Gastroesophageal sphincter (tissue), 4 donors: ENCODE data around the gene TFB1M. TPM values are rescaled to one million over a fixed set of nuclear protein-coding genes. Genes with fewer than 3 reads are reported as not detected.
A peak's percentile ranks its signal among the peaks of the same experiment; 100 is the strongest.

ENCODE experiments used
- ATAC-seq: fragments of 150-250 bp; one replicate; pipeline ENCODE4 v1.9.1; 2016; ENCODE audit warnings: mild to moderate bottlenecking, moderate library complexity
- H3K27ac ChIP-seq, 4 donors: fragments of 200-600 bp; sonication (generic) in 3 of 4; 1 replicate in 3 of 4; 2 replicates in 1 of 4; pipeline ENCODE4 v1.5.1; 2016 to 2019
- H3K27me3 ChIP-seq: fragments of 200-600 bp; sonication (generic); one replicate; pipeline ENCODE4 v1.5.1; 2019
- H3K36me3 ChIP-seq, 2 donors: fragments of 200-600 bp; sonication (generic); one replicate each; pipeline ENCODE4 v1.5.1; 2019; ENCODE audit warnings: control low read depth in 1 of 2
- H3K4me1 ChIP-seq, 3 donors: fragments of 200-600 bp; sonication (generic); 1 replicate in 2 of 3; 2 replicates in 1 of 3; pipeline ENCODE4 v1.5.1; 2016 to 2019; ENCODE audit warnings: control low read depth in 2 of 3
- H3K4me3 ChIP-seq, 2 donors: fragments of 200-600 bp; sonication (generic); one replicate each; pipeline ENCODE4 v1.5.1; 2019; ENCODE audit warnings: mild to moderate bottlenecking in 1 of 2, moderate library complexity in 1 of 2
- H3K9me3 ChIP-seq, 3 donors: fragments of 200-600 bp; sonication (generic); one replicate each; pipeline ENCODE4 v1.5.1; 2017 to 2019; ENCODE audit warnings: control low read depth in 2 of 3
- CTCF ChIP-seq, 4 experiments: fragments of 200-600 bp in 2 of 4; fragments of 450-650 bp in 2 of 4; sonication (generic) in 1 of 4; IDR thresholded peaks; one replicate each; pipeline ENCODE4 v1.5.1; 2017 to 2019; ENCODE audit warnings: antibody characterized with exemption in 4 of 4, mild to moderate bottlenecking in 2 of 4, moderate library complexity in 2 of 4
- EP300 ChIP-seq: sonication (generic); formaldehyde crosslinking; IDR thresholded peaks from one replicate; pipeline ENCODE4 v1.6.1; 2017; ENCODE audit warnings: antibody characterized with exemption, mild to moderate bottlenecking
- POLR2A ChIP-seq, 2 donors: fragments of 450-650 bp; IDR thresholded peaks; one replicate each; pipeline ENCODE4 v1.6.1; 2017; ENCODE audit warnings: antibody characterized with exemption in 2 of 2, mild to moderate bottlenecking in 2 of 2, moderate library complexity in 1 of 2
- POLR2AphosphoS5 ChIP-seq: sonication (generic); formaldehyde crosslinking; IDR thresholded peaks from one replicate; pipeline ENCODE4 v1.6.1; 2017; ENCODE audit warnings: antibody characterized with exemption
- WGBS, 2 donors: methylation state at CpG; one replicate each; pipeline ENCODE4 v1.1.5; 2018; ENCODE audit warnings: low coverage in 1 of 2; 5-methylcytosine and 5-hydroxymethylcytosine counted together
- total RNA-seq, 4 donors: library from RNA; depleted of rRNA; stranded (reverse); fragments of >200 nt; gene quantifications; one replicate each; pipeline ENCODE4 v1.1.0, GENCODE V29; 2016

TFB1M gene
- total RNA-seq, 4 donors from 2014 or later: 6.7 to 16.4 (median 12.5) TPM

- H3K27ac ChIP-seq: peak overlapping the region in 3 of 4 donors; percentile 58 to 72 (median 64)
- peak; percentile 20 for ATAC-seq
- WGBS, 2 donors: 16 to 35% methylated on average over 5 to 7 of the region's 10 CpGs
- no peaks in the 10 kb centered on the region for H3K9me3 ChIP-seq
- no peak overlapping the region for H3K4me3 ChIP-seq
- peaks cover 0 to 8% of the 10 kb centered on the region in 2 donors for H3K36me3 ChIP-seq
- no peaks in the 10 kb centered on the region for H3K27me3 ChIP-seq
- TF ChIP-seq CTCF (IDR thresholded peaks at IDR 0.05) (no peak), POLR2A (IDR thresholded peaks at IDR 0.05) (no peak), EP300 (no peak), POLR2AphosphoS5 (no peak)
- H3K4me1 ChIP-seq: peaks cover 20 to 50% (median 21%) of the 10 kb centered on the region in 3 donors
Measured at GRCh38 chr6:155275808-155276480, 38.3 kb downstream of the TFB1M start.

GRCh38 chr6:155274533-155274932, 39.8 kb downstream of the TFB1M start:
- no peaks in the 10 kb centered on the region for H3K27me3 ChIP-seq
- whole genome bisulfite sequencing, 2 donors: 38 to 44% methylated on average over 1 of the region's 1 CpG
- H3K36me3 ChIP-seq: no peaks in the 10 kb centered on the region
- ATAC-seq: peak; percentile 46
- no peaks in the 10 kb centered on the region for H3K9me3 ChIP-seq
- TF ChIP-seq POLR2A (IDR thresholded peaks at IDR 0.05): no peak
- no peak for TF ChIP-seq EP300
- no peak for TF ChIP-seq POLR2AphosphoS5
- TF ChIP-seq CTCF (IDR thresholded peaks at IDR 0.05): no peak
- H3K4me3 ChIP-seq: no peak overlapping the region
- peak overlapping the region; percentile 21 to 73 (median 66) for H3K27ac ChIP-seq
- H3K4me1 ChIP-seq: peaks cover 20 to 50% (median 21%) of the 10 kb centered on the region in 3 donors

- Histone ChIP-seq H3K4me1 (peaks cover 20 to 50% (median 21%) of the 10 kb centered on the region in 3 donors), H3K36me3 (no peaks in the 10 kb centered on the region), H3K4me3 (no peak overlapping the region), H3K9me3 (no peaks in the 10 kb centered on the region), H3K27me3 (no peaks in the 10 kb centered on the region), H3K27ac (peak overlapping the region; percentile 21 to 73 (median 66))
- ATAC-seq: no peak
- WGBS, 2 donors: 40 to 44% methylated on average over 2 of the region's 2 CpGs
- TF ChIP-seq POLR2A (IDR thresholded peaks at IDR 0.05) (no peak), POLR2AphosphoS5 (no peak), CTCF (IDR thresholded peaks at IDR 0.05) (no peak), EP300 (no peak)
Measured at GRCh38 chr6:155274106-155274505, 40.2 kb downstream of the TFB1M start.

- 26 to 40% methylated on average over 2 to 3 of the region's 3 CpGs for WGBS, 2 donors
- no peaks in the 10 kb centered on the region for H3K36me3 ChIP-seq
- no peaks in the 10 kb centered on the region for H3K9me3 ChIP-seq
- peaks cover 20 to 50% (median 21%) of the 10 kb centered on the region in 3 donors for H3K4me1 ChIP-seq
- peak overlapping the region; percentile 40 to 73 (median 66) for H3K27ac ChIP-seq
- H3K27me3 ChIP-seq: no peaks in the 10 kb centered on the region
- TF ChIP-seq EP300: no peak
- no peak for TF ChIP-seq POLR2AphosphoS5
- no peak for TF ChIP-seq CTCF (IDR thresholded peaks at IDR 0.05)
- TF ChIP-seq POLR2A (IDR thresholded peaks at IDR 0.05): no peak
- H3K4me3 ChIP-seq: no peak overlapping the region
- ATAC-seq: peak; percentile 44
Measured at GRCh38 chr6:155273431-155273830, 40.9 kb downstream of the TFB1M start.
